Measurements from ENCODE around the gene CACHD1.

- TF ChIP-seq CTCF (IDR thresholded peaks at IDR 0.05) (no peak), POLR2A (IDR thresholded peaks at IDR 0.05) (no peak)
These were observed 68.5 kb downstream of the CACHD1 start for GRCh38 chr1:64538389-64538788.
